IPS DF 4.7 (cell line): ENCODE results near the gene PTPN4.
"Not testable (repeated sequence)": the region's sequence is repeated elsewhere in the genome, so short reads cannot be mapped to it uniquely, and the experiment has no call there.

Experiments
- DNase-seq: peaks from one replicate; pipeline ENCODE4 v3.0.0-alpha.2; 2013; ENCODE audit warnings: low spot score; ENCODE audit errors: extremely low read depth

PTPN4 gene

DNA sequence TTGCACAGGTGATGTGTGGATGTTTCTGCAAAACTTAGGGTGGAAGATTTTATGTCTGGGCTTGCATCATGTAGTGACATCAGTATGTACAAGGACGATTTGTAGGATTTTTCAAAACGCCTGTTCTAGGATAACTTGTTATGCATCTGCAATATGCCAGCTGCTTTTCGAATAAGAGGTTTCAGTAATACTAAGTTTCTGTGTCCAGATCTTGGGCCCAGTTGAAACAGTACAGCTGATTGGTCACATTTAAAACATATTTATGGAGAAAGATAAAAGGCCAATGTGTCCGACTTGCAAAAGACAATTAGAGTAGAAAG is 1.2 kb downstream of the PTPN4 start:
- no peak for DNase-seq

DNA sequence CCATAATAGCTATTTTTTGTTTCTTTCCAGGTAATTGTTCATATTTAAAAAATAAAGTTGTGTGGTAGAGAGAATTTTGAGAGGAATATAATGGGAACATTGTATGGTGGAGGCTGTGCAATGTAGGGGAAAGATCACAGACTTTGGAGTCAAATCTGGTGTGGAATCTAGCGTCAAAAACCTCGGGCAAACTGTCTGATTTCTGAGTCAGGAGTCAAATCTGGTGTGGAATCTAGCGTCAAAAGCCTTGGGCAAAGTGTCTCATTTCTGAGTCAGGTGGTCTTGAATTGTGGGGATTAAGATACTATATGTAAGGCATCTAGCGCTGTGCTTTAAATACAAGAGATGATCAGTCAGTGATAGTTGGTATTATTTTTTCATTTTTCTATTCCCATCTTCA is 5.1 kb downstream of the PTPN4 start:
- no peak for DNase-seq

DNA sequence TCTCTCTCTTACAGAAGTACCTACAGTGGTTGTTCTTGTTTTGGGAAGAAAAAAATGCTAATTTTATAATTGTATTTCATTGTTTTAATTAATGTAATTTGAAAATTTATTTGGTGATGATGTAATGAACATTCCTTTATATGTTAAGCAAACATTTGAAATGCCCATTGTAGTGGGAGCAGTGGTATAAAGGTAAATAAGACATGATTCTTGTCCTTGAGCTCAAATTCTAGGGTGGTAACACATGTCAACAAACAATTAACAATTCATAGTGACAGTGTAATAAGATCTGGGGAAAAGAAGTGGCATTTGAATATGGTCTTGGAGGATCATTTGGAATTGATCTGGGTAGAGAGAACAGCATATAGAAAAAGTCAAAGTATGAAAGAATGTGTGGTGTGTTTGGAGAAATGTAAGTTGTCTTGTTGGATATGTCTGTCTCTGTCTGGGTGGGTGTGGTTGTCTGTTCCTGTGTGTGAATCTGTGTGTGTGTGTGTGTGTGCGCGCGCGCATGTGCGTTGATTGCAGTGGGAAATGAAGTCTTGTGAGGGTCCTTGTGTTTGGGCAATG is 5.8 kb downstream of the PTPN4 start:
- no peak for DNase-seq

DNA sequence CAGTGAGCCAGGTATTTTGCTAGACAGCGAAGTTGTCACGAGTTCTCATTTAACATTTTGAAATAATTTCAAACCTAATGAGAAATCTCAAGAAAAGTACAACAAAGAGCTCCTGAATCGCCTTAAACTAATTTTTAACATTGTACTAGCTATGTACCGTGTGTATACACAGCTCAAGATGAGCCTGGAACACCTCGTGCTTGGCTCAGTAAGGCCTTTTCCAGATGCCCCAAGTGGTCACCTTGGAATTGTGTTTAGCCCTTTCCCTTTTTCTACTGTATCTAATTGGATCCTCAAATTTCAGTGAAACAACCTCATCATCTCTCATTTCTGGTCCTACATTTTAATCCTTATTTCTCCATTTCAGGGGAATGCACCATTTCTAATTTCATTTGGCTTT is 7.2 kb downstream of the PTPN4 start:
- DNase-seq: no peak

DNA sequence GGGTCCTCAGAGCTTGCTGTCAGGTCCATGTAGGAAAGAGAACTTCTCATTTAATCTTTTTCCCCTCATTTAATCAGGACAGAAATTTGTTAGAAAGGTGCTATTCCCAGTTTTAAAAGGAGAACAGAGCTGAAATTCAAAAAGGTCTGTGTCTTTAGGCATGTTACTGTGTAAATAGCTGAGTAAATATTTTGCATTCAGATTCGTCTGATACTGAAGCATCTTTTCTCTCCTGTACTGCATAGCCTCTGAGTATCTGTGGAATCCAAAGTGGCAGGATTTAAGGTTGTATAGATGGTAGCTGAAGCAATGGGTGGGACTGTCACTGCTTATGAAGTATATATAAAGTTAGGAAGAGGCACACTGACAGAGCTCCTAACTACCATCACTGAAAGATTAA is 9.0 kb downstream of the PTPN4 start:
- no peak for DNase-seq

DNA sequence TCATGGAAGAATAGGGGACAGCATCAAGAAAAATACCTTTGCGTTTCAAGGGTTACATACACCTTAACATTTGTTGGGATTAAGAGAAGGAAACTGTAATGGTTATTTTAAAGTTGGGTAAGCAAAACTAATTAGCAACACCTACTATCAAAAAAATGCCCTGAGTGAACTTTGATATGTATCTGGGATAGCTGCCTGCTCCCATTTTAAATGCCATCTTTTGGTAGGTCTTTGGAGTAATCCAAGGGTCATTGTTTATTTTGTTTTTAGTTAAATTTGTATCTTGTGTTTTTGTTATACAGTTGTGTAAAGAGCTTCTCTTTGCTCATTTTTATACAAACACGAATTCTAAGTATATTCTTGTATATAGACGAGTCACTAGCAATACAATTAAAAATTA is 9.9 kb downstream of the PTPN4 start:
- DNase-seq: no peak

DNA sequence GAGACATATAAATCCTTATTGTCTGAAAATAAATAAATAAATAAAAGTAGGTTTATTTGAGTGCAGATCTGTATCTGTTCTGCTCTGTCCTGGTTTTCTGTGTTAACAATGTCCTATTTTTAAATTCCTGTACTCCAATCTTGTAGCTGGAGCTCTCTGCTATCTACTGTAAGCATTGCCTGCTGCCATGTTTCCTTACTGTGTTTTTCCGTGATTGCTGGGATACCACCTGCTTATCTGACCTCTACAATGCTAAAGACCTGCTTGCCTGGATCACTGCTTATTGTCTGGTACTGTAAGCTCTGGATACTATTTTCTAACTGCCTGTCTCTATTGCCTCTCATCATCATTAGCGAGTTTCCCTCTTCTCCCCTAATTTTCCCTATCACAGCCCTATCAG is 11.6 kb downstream of the PTPN4 start:
- no peak for DNase-seq

DNA sequence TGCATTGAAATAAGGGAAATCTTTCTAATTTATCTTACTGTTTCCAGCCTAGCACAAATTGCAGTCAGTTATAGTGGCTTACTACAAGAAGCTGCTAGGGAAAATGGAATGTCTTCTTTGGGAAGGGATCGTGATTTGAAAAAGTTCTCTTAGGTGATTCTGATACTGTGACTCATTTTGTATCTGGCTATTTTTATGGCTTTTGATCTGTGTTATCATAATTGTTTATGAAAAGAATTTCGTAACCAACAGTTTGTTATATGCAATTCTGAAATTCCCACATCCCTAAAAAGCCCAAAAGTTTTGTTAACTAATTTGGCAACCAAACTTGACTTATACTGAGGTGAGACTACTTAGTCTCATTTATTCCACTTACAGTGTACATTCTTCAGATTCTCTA is 12.4 kb downstream of the PTPN4 start:
- no peak for DNase-seq

DNA sequence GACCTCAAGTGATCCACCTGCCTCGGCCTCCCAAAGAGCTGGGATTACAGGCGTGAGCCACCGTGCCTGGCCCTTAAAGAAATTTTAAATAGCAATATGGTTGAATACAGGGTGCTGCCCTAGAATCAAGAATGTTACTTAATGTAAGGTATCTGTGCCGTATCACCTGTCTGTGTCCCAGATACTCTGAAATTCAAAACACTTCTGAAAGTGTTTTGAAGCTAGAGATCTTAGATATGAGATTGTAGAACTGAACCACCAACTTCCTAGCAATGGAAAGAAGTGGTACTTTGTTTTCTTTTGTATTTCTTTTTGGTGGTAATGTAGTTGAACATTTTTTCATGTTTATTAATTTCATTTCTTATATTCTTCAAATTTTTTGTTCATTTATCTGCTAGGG is 13.0 kb downstream of the PTPN4 start:
- no peak for DNase-seq

DNA sequence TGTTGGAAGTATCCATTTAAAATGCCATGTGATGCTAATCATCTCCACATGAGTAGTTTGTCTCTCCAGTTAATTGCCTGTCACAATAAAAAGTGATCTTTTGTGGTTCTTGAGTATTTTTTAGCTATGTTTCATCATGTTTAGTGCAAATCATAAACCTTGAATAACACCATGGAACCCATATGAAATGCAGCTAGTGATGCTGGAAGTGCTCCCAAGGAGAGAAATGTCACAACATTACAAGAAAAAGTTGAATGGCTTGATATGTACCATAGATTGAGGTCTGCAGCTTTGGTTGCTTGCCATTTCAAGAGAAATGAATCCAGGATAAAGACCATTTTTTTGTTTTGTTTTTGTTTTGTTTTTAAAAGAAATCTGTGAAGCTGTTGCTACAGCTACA is 14.3 kb downstream of the PTPN4 start:
- no peak for DNase-seq

DNA sequence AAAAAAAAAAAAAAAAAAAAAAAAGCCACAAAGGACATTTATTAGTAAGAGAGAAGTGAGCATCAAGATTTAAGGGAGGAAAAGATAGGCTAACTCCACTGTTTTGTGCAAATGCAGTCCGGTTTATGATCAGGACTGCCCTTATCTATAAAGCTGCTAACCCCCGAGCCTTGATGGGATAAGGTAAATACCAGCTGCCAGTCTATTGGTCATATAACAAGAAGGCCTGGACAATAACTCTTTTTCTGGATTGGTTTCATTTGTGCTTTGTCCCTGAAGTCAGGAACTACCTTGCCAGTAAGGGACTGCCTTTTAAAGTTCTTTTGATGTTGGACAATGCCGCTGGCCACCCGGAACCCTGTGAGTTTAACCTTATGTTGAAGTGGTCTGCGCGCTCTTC is 15.4 kb downstream of the PTPN4 start:
- DNase-seq: no peak

DNA sequence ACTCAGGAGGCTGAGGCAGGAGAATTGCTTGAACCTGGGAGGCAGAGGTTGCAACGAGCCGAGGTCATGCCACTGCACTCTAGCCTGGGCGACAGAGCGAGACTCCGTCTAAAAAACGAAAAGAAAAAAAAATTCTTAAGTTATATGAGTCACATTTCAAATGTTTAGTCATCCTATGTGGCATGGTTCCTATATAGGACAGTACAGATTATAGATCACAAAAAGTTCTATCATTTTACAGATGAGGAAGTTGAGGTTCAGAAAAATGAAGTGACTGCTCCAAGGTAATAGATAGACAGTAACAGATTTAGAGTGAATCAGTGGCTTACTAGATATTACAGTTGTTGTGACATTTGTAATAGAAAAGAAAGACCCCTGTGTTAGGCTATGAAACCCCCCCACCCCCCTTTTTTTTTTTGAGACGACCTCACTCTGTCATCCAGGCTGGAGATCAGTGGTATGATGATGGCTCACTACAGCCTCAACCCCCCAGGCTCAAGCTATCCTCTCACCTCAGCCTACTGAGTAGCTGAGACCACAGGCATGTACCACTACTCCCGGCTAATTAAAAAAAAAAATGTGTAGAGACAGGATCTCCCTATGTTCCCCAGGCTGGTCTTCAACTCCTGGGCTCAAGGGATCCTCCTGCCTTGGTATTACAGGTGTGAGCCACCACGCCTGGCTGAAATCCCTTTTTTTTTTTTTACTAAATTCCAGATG is 22.7 kb downstream of the PTPN4 start:
- no peak for DNase-seq

DNA sequence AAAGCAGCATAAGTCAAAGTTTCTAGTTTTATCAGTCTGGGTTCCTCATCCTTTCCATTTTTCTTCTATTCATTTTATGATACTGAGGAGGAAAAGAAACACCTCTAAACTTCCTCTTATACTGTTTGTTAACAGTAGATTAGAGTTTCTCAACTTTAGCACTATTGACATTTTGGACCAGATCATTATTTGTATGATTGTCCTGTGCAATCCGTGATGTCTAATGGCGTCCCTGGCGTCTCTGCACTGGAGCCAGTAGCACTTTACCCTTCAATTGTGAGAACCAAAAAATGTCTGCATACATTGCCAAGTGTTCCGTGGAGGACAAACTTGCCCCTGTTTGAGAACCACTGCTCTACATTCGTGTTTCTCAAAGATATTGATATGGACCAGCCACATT is 25.2 kb downstream of the PTPN4 start:
- DNase-seq: no peak

DNA sequence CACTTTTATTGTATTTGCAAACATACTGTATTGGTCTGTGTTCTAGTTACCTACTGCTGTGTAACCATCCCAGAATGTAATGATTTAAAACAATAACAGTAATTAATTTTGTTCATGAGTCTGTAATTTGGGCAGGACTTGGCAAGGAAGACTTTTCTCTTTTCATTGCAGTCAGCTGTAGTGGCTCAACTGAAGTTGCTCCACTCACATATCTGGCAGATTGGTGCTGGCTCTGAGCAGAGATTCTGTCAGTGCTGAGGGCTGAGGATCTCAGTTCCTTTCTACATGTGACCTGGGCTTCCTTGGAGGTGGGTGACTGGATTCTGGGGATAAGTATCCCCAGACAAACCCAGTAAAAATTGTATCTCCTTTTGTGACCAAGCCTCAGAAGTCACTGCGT is 26.6 kb downstream of the PTPN4 start:
- no peak for DNase-seq

DNA sequence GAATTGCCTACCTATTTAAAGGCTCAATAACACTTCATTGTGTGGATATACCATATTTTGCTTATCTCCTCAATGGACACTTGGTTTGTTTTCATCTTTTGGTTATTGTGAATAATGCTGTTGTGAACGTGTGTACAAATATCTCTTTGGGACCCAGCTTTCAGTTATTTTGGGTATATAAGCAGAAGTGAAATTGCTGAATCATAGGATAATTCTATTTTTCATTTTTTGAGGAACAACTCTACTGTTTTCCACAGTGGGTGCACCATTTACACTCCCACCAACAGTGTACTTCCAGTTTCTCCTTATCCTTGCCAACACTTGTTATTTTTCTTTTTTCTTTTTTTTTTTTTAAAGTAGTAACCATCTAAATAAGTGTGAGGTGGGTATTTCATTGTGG is 29.0 kb downstream of the PTPN4 start:
- DNase-seq: no peak

DNA sequence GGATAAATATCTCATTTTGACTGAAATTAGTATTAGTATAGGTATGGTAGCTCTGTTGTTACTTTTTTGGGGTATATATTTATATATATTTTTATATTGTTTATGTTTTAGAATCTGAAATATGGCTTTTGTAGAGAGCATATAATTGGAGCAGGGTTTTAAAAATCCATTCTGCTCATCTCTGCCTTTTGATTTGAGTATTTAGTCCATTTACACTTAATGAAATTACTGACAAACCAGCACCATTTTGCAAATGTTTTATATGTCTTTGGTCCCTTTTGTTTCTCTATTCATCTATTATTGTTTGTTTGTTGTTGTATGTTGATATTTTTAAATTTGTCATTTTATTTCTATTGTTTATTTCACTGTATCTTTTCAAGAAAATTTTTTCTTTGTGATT is 30.7 kb downstream of the PTPN4 start:
- no peak for DNase-seq

DNA sequence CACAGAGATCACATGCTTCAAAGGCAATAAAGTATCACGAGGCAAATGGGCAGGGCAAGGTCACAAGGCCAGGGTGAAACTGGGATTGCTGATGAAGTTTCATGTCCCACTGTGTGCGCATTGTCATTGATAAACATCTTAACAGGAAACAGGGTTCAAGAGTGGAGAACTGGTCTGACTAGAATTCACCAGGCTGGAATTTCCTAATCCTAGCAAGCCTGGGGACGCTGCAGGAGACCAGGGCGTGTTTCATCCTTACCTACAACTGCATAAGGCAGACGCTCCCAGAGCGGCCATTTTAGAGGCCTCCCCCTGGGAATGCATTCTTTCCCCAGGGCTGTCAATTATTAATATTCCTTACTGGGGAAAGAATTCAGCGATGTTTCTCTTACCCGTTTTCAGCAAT is 33.2 kb downstream of the PTPN4 start:
- peak; percentile 22 for DNase-seq

DNA sequence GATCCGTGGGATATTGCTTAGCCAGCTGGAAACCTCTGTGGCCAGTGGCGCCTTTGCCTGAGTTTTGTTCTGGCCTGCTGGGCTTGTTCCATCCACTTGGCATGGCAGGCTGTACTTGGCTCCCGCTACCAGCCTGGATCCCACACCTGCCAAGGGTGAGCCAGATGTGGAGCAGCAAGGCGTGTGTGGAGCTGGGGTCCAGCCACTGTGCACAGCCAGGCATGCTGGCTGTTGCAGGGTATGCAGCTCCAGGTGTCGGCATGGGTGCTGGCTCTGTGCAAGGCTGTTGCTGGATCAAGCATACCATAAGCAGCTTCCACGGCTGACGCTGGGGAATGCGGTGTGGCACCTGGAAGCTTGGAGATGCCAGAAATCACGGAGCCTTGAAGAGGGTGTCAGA is 34.5 kb downstream of the PTPN4 start:
- no peak for DNase-seq

DNA sequence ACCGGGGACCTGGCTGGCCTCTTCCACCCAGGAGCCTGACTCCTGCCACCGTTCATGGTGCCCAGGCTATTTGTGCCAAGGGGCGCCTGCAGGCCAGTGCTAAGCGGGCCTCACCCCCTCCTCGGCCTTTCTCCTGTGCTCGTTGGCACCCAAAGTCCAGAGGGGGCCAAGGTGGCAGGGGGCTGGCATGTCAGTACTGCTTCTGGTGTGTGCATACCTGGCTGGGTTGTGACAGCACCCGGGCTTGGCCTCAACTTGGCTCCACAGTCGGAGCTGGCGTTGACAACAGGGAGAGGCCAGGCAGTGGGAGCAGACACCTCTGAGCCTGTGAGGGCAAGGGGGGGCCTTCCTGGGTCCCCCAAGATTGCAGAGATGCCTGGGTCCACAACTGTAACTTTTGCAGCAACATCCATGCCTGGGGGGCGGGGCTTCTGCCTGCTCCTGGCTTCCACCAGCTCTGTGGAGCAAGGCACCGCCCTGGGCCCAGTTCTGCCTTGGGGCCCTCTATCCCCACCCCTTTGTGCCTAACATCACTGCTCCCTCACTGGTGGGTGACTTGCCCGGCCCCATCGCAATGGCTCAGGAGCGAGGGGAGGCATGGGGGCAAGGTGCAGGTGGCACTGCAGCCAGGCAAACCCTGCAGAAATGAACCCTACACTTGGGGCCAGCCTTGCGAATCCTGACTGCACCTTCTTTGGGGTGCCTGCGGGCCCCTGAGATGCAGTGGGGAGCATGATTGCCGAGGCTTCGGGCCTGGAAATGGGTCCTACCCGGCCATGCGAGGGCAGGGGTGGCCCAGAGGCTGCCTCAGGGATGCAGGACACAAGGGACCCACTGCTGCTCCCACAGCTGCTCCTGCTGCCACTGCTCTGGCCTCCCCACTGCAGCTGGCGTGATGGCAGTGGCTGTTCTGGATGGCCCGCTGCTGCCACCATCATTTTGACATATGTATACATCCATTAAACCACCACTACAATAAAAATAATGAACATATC is 35.9 kb downstream of the PTPN4 start:
- no peak for DNase-seq

DNA sequence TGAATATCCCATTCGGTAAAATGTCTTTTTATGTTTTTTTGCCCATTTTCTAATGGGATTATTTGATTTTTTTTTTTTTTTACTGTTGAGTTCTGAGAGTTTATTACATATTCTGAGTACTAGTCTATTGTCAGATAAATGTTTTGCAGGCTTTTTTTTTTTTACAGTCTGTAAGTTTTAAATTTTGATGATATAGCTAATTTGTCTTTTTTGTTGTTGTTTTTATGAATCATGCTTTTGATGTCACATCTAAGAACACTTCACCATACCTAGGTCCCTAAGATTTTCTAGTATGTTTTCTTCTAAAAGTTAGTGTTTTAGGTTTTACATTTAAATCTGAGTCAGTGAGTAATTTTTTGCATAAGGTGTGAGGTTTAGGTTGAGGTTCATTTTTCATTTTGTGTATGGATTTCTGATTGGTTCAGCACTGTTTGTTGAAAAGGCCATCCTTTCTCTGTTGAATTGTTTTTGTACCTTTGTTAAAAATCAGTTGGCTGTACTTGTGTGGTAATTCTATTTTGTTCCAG is 40.7 kb downstream of the PTPN4 start:
- no peak for DNase-seq

DNA sequence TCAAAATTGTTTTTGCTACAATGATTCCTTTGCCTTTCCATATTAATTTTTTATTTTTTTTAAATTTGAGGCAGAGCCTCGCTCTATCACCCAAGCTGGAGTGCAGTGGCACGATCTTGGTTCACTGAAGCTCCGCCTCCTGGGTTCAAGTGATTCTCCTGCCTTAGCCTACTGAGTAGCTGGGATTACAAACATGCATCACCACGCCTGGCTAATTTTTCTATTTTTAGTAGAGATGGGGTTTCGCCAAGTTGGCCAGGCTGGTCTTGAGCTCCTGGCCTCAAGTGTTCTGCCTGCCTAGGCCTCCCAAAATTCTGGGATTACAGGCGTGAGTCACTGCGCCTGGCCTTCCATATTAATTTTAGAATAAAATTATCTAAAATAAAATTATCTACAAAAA is 41.3 kb downstream of the PTPN4 start:
- DNase-seq: no peak

DNA sequence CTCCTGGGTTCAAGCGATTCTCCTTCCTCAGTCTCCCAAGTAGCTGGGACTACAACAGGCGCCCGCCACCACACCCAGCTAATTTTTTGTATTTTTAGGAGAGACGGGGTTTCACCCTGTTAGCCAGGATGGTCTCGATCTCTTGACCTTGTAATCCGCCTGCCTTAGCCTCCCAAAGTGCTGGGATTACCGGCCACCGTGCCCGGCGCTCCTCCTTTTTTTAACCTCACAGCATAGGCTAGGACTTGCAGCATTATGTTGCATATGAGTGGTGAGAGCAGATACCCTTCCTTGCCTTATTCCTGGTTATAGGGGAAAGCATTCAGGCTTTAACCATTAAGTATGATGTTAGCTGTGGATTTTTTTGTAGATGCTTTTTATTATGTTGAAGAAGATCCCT is 42.3 kb downstream of the PTPN4 start:
- DNase-seq: not testable (repeated sequence)
